Immature natural killer cell (primary cell): ENCODE results near the gene VPS52. TPM values are rescaled to one million over a fixed set of nuclear protein-coding genes. Genes with fewer than 3 reads are reported as not detected.
A peak's percentile ranks its signal among the peaks of the same experiment; 100 is the strongest.

Source experiments
- DNase-seq, 3 donors: peaks; one replicate each; pipeline ENCODE4 v3.0.0; 2022; ENCODE audit warnings: mixed read lengths in 1 of 3
- H3K27ac Mint-ChIP-seq, 6 donors: one replicate each; pipeline ENCODE4 v1.8.0; 2020; ENCODE audit warnings: mixed read lengths in 6 of 6, mild to moderate bottlenecking in 5 of 6, inconsistent platforms in 4 of 6, moderate library complexity in 3 of 6
- H3K27me3 Mint-ChIP-seq, 3 donors: one replicate each; pipeline ENCODE4 v1.8.0; 2020 to 2021; ENCODE audit warnings: low read depth in 3 of 3, mild to moderate bottlenecking in 3 of 3, mixed read lengths in 3 of 3, moderate library complexity in 3 of 3, inconsistent platforms in 1 of 3
- H3K36me3 Mint-ChIP-seq, 3 donors: one replicate each; pipeline ENCODE4 v1.8.0; 2020; ENCODE audit warnings: mixed read lengths in 3 of 3, inconsistent platforms in 2 of 3, mild to moderate bottlenecking in 2 of 3
- H3K4me1 Mint-ChIP-seq, 2 donors: one replicate each; pipeline ENCODE4 v1.8.0; 2020; ENCODE audit warnings: inconsistent platforms in 2 of 2, mild to moderate bottlenecking in 2 of 2, mixed read lengths in 2 of 2, moderate library complexity in 1 of 2
- H3K4me3 Mint-ChIP-seq, 5 donors: one replicate each; pipeline ENCODE4 v1.8.0; 2020; ENCODE audit warnings: mild to moderate bottlenecking in 5 of 5, mixed read lengths in 5 of 5, inconsistent platforms in 3 of 5, moderate library complexity in 3 of 5
- H3K9me3 Mint-ChIP-seq, 6 donors: one replicate each; pipeline ENCODE4 v1.8.0; 2020; ENCODE audit warnings: mild to moderate bottlenecking in 6 of 6, mixed read lengths in 6 of 6, inconsistent platforms in 4 of 6, moderate library complexity in 3 of 6
- polyA plus RNA-seq, 3 donors: library from polyadenylated mRNA; unstranded; fragments of 300-500 nt; fragmentation: Illumina TruSeq; gene quantifications; one replicate each; pipeline ENCODE4 v1.2.3, GENCODE V29; 2021

Gene VPS52
- polyA plus RNA-seq, 3 donors from 2014 or later: 11.6 to 26.8 (median 16.8) TPM

GRCh38 chr6:33204415-33205190 lies 67.1 kb downstream of the VPS52 start, which contains the start of gene HSD17B8:
HSD17B8 (plus strand) TSS chr6:33204655; CDS start chr6:33204669, 14 bp downstream.
- peak; percentile 88 to 89 (median 88) for DNase-seq
- H3K27ac Mint-ChIP-seq: peak within 1 kb of the TSS; percentile 71 to 94 (median 82)
- H3K4me1 Mint-ChIP-seq: peaks cover 58 to 61% of the 10 kb centered on the region in 2 donors
- H3K4me3 Mint-ChIP-seq: peak within 1 kb of the TSS; percentile 86 to 100 (median 93)
- H3K27me3 Mint-ChIP-seq: peaks cover 18 to 26% (median 20%) of the 10 kb centered on the region in 3 donors
- no peaks in the 10 kb centered on the region for H3K9me3 Mint-ChIP-seq
- H3K36me3 Mint-ChIP-seq: peaks cover 7 to 23% (median 8%) of the 10 kb centered on the region in 3 donors

- peaks cover 18 to 26% (median 24%) of the 10 kb centered on the region in 3 donors for H3K27me3 Mint-ChIP-seq
- H3K4me3 Mint-ChIP-seq: peak overlapping the region; percentile 86 to 93 (median 89)
- DNase-seq: no peak
- H3K4me1 Mint-ChIP-seq: peaks cover 58 to 61% of the 10 kb centered on the region in 2 donors
- H3K9me3 Mint-ChIP-seq: no peaks in the 10 kb centered on the region
- H3K27ac Mint-ChIP-seq: peak overlapping the region in 5 of 6 donors; percentile 67 to 80 (median 75)
- H3K36me3 Mint-ChIP-seq: peaks cover 7 to 22% (median 8%) of the 10 kb centered on the region in 3 donors
Observed at GRCh38 chr6:33204165-33204414, 67.6 kb downstream of the VPS52 start.

- H3K27ac Mint-ChIP-seq: peak overlapping the region in 5 of 6 donors; percentile 65 to 80 (median 75)
- H3K36me3 Mint-ChIP-seq: peaks cover 7 to 22% (median 8%) of the 10 kb centered on the region in 3 donors
- H3K4me3 Mint-ChIP-seq: peak overlapping the region; percentile 86 to 100 (median 99)
- H3K27me3 Mint-ChIP-seq: peaks cover 15 to 24% (median 19%) of the 10 kb centered on the region in 3 donors
- H3K9me3 Mint-ChIP-seq: no peaks in the 10 kb centered on the region
- peaks cover 57 to 61% of the 10 kb centered on the region in 2 donors for H3K4me1 Mint-ChIP-seq
- no peak for DNase-seq
Observed at GRCh38 chr6:33203443-33204164, 68.1 kb downstream of the VPS52 start.

GRCh38 chr6:33202799-33203198 lies 68.9 kb downstream of the VPS52 start:
- Mint-ChIP-seq H3K9me3 (no peaks in the 10 kb centered on the region), H3K27me3 (peaks cover 13 to 23% (median 17%) of the 10 kb centered on the region in 3 donors), H3K4me3 (peak overlapping the region; percentile 44 to 100 (median 99)), H3K27ac (peak overlapping the region in 4 of 6 donors; percentile 36 to 66 (median 42)), H3K4me1 (peaks cover 65 to 68% of the 10 kb centered on the region in 2 donors), H3K36me3 (peaks cover 7 to 22% (median 8%) of the 10 kb centered on the region in 3 donors)
- DNase-seq: no peak

GRCh38 chr6:33201935-33202334 lies 69.7 kb downstream of the VPS52 start:
- peaks cover 14 to 20% (median 16%) of the 10 kb centered on the region in 3 donors for H3K27me3 Mint-ChIP-seq
- H3K36me3 Mint-ChIP-seq: peaks cover 7 to 25% (median 8%) of the 10 kb centered on the region in 3 donors
- peaks cover 72 to 77% of the 10 kb centered on the region in 2 donors for H3K4me1 Mint-ChIP-seq

GRCh38 chr6:33201147-33201545 lies 70.5 kb downstream of the VPS52 start:
- Mint-ChIP-seq H3K27ac (peak overlapping the region; percentile 97 to 100 (median 99)), H3K27me3 (peaks cover 12 to 19% (median 16%) of the 10 kb centered on the region in 3 donors), H3K4me3 (peak overlapping the region; percentile 99 to 100 (median 99)), H3K4me1 (peaks cover 72 to 81% of the 10 kb centered on the region in 2 donors), H3K36me3 (peaks cover 11 to 30% (median 13%) of the 10 kb centered on the region in 3 donors), H3K9me3 (no peaks in the 10 kb centered on the region)
- no peak for DNase-seq

More at GRCh38 chr6:33201935-33202334, 69.7 kb downstream of the VPS52 start:
- Mint-ChIP-seq H3K9me3 (no peaks in the 10 kb centered on the region), H3K27ac (peak overlapping the region; percentile 11 to 99 (median 88)), H3K4me3 (peak overlapping the region; percentile 99 to 100 (median 99))
- DNase-seq: no peak

Other genes starting within 250 kb of the VPS52 start
- gene HLA-DPA1, start 198.2 kb downstream of the VPS52 start, polyA plus RNA-seq: 100 to 1,000 TPM; 173 to 252 (median 202) TPM
- 100 to 1,000 TPM; 183 to 353 (median 296) TPM for gene HLA-DPB1, start 195.9 kb downstream of the VPS52 start, polyA plus RNA-seq
- under 1 TPM in 2 of 3 donors, not detected in 1; 0.33 to 0.67 TPM for gene COL11A2, start 79.4 kb downstream of the VPS52 start, polyA plus RNA-seq
- 10 to 100 TPM in 1 of 3 donors, 1 to 10 TPM in 2; 6.0 to 11.8 (median 6.9) TPM for gene RXRB, start 71.2 kb downstream of the VPS52 start, polyA plus RNA-seq
- gene SLC39A7, start 71.0 kb downstream of the VPS52 start, polyA plus RNA-seq: 10 to 100 TPM; 27.4 to 67.5 (median 45.4) TPM
- 10 to 100 TPM; 28.8 to 47.6 (median 34.3) TPM for gene HSD17B8, start 67.2 kb downstream of the VPS52 start, polyA plus RNA-seq
- gene RING1, start 63.4 kb downstream of the VPS52 start, polyA plus RNA-seq: 1 to 10 TPM; 5.5 to 9.5 (median 9.2) TPM
- gene RPS18, start 199 bp upstream of the VPS52 start, polyA plus RNA-seq: 1,000 to 10,000 TPM; 2,992 to 6,506 (median 3,113) TPM
- gene B3GALT4, start 5.2 kb upstream of the VPS52 start, polyA plus RNA-seq: 10 to 100 TPM; 38.6 to 55.0 (median 44.1) TPM
- gene WDR46, start 17.4 kb upstream of the VPS52 start, polyA plus RNA-seq: 10 to 100 TPM; 59.4 to 81.6 (median 74.3) TPM
- gene PFDN6, start 17.7 kb upstream of the VPS52 start, polyA plus RNA-seq: 10 to 100 TPM; 25.7 to 55.6 (median 49.2) TPM
- gene RGL2, start 27.1 kb upstream of the VPS52 start, polyA plus RNA-seq: 10 to 100 TPM in 1 of 3 donors, 1 to 10 TPM in 2; 5.9 to 14.7 (median 8.0) TPM
- 100 to 1,000 TPM; 303 to 707 (median 457) TPM for gene TAPBP, start 42.2 kb upstream of the VPS52 start, polyA plus RNA-seq
- gene ZBTB22, start 45.9 kb upstream of the VPS52 start, polyA plus RNA-seq: 10 to 100 TPM; 14.5 to 18.1 (median 14.7) TPM
- 100 to 1,000 TPM in 1 of 3 donors, 10 to 100 TPM in 2; 71.6 to 159 (median 75.1) TPM for gene DAXX, start 51.1 kb upstream of the VPS52 start, polyA plus RNA-seq
- gene KIFC1, start 119.9 kb upstream of the VPS52 start, polyA plus RNA-seq: 1 to 10 TPM in 2 of 3 donors, not detected in 1; 2.2 to 3.7 TPM
- gene PHF1, start 139.1 kb upstream of the VPS52 start, polyA plus RNA-seq: 10 to 100 TPM; 22.7 to 36.5 (median 29.8) TPM
- 100 to 1,000 TPM; 367 to 404 (median 404) TPM for gene CUTA, start 146.2 kb upstream of the VPS52 start, polyA plus RNA-seq
- gene SYNGAP1, start 148.2 kb upstream of the VPS52 start, polyA plus RNA-seq: under 1 TPM; 0.02 to 0.32 (median 0.20) TPM
- gene ZBTB9, start 182.7 kb upstream of the VPS52 start, polyA plus RNA-seq: 1 to 10 TPM; 1.2 to 7.0 (median 3.0) TPM